ENCODE results near the gene FAM216B. TPM values are rescaled to one million over a fixed set of nuclear protein-coding genes. Genes with fewer than 3 reads are reported as not detected.

The FAM216B gene
- polyA plus RNA-seq, 1 of the 3 experiments (the other 2 are of a cell fraction), result not detected

GRCh38 chr13:42760951-42761350 lies 20.4 kb upstream of the FAM216B start:
- no peak overlapping the region for H3K4me2 ChIP-seq
- H3K36me3 ChIP-seq (replicated peaks in 1 of 2; ENCODE audit: control insufficient read depth in 1 of 2, insufficient read depth in 2 of 2, low read length in 1 of 2), result no peaks in the 10 kb centered on the region
- H4K20me1 ChIP-seq (ENCODE audit: insufficient read depth), result no peaks in the 10 kb centered on the region
- H3K4me3 ChIP-seq (ENCODE audit: low read depth in 2 of 2, low read length in 1 of 2), result no peak overlapping the region
- H3K27me3 ChIP-seq (ENCODE audit: insufficient read depth), result no peaks in the 10 kb centered on the region
- H3K9me2 ChIP-seq, result no peaks in the 10 kb centered on the region
- H3K9me3 ChIP-seq, result no peaks in the 10 kb centered on the region
- H3F3A ChIP-seq (replicated peaks; ENCODE audit: insufficient read depth), result peaks cover 8% of the 10 kb centered on the region
- TF ChIP-seq FOXM1 (IDR thresholded peaks at IDR 0.05; ENCODE audit: low read depth), result no peak
- TF ChIP-seq ZBTB33 (IDR thresholded peaks at IDR 0.05; ENCODE audit: borderline replicate concordance, low read depth), result no peak
- no peak for TF ChIP-seq MEF2A (IDR thresholded peaks at IDR 0.05; ENCODE audit: borderline replicate concordance, low read depth)
- TF ChIP-seq CHD2 (IDR thresholded peaks at IDR 0.05; ENCODE audit: low read length, partially characterized antibody), result no peak
- DNase-seq, result no peak
- no peak overlapping the region for H3K27ac ChIP-seq (ENCODE audit: low read depth in 2 of 2, low read length in 1 of 2)
- no peak overlapping the region for H2AFZ ChIP-seq (ENCODE audit: low read depth)
- H3K79me2 ChIP-seq (ENCODE audit: insufficient read depth), result no peaks in the 10 kb centered on the region
- no peak overlapping the region for H3K9ac ChIP-seq
- CTCF ChIA-PET, result no interaction called here
- WGBS (ENCODE audit: low lambda C conversion rate), result 82% methylated on average over 5 of the region's 5 CpGs
- H3K4me1 ChIP-seq (ENCODE audit: control insufficient read depth in 1 of 2, insufficient read depth in 2 of 2, low read depth in 1 of 2, low read length in 1 of 2), result no peaks in the 10 kb centered on the region
- POLR2A ChIA-PET, result no interaction called here

GRCh38 chr13:42762251-42762650 lies 19.1 kb upstream of the FAM216B start:
- Histone ChIP-seq H3K9ac (peak overlapping the region; percentile 2; the same call in 1 of the 2 replicates), H3K79me2 (ENCODE audit: insufficient read depth) (no peaks in the 10 kb centered on the region), H3K4me3 (ENCODE audit: low read depth in 2 of 2, low read length in 1 of 2) (no peak overlapping the region), H3K4me2 (peak overlapping the region; percentile 8; the same call in 1 of the 2 replicates), H3K9me2 (no peaks in the 10 kb centered on the region), H3K9me3 (no peaks in the 10 kb centered on the region), H3F3A (replicated peaks; ENCODE audit: insufficient read depth) (peaks cover 8% of the 10 kb centered on the region), H2AFZ (ENCODE audit: low read depth) (peak overlapping the region; percentile 58; the same call in 1 of the 2 replicates), H3K27ac (ENCODE audit: low read depth in 2 of 2, low read length in 1 of 2) (peak overlapping the region in 1 of 2 experiments; percentile 81; a peak in 2 of 4 replicates), H4K20me1 (ENCODE audit: insufficient read depth) (no peaks in the 10 kb centered on the region), H3K36me3 (replicated peaks in 1 of 2; ENCODE audit: control insufficient read depth in 1 of 2, insufficient read depth in 2 of 2, low read length in 1 of 2) (no peaks in the 10 kb centered on the region), H3K4me1 (ENCODE audit: control insufficient read depth in 1 of 2, insufficient read depth in 2 of 2, low read depth in 1 of 2, low read length in 1 of 2) (no peaks in the 10 kb centered on the region), H3K27me3 (ENCODE audit: insufficient read depth) (no peaks in the 10 kb centered on the region)
- no peak for DNase-seq
- no peak for TF ChIP-seq NFIC (IDR thresholded peaks at IDR 0.05; ENCODE audit: borderline replicate concordance)
- TF ChIP-seq TEAD4 (IDR thresholded peaks at IDR 0.05; ENCODE audit: borderline replicate concordance, insufficient read depth), result no peak
- TF ChIP-seq ZBTB33 (IDR thresholded peaks at IDR 0.05; ENCODE audit: borderline replicate concordance, low read depth), result no peak
- no peak for TF ChIP-seq NRF1 (IDR thresholded peaks at IDR 0.05; ENCODE audit: low read depth, low read length)
- no peak for TF ChIP-seq RXRA (IDR thresholded peaks at IDR 0.05; ENCODE audit: borderline replicate concordance, low read depth)
- TF ChIP-seq FOXM1 (IDR thresholded peaks at IDR 0.05; ENCODE audit: low read depth), result no peak
- TF ChIP-seq EZH2phosphoT487 (IDR thresholded peaks at IDR 0.05; ENCODE audit: borderline replicate concordance, low read depth), result no peak
- TF ChIP-seq RCOR1 (IDR thresholded peaks at IDR 0.05; ENCODE audit: low read length), result no peak
- TF ChIP-seq RFX5 (IDR thresholded peaks at IDR 0.05; ENCODE audit: low read length), result no peak
- no peak for TF ChIP-seq USF1 (IDR thresholded peaks at IDR 0.05; ENCODE audit: borderline replicate concordance, low read depth)
- WGBS (ENCODE audit: low lambda C conversion rate), result 96% methylated on average over 3 of the region's 3 CpGs
- ChIA-PET CTCF (no interaction called here), POLR2A (no interaction called here)
